Thyroid gland (tissue), 4 donors: ENCODE data around the gene IFIT3. TPM values are rescaled to one million over a fixed set of nuclear protein-coding genes. Genes with fewer than 3 reads are reported as not detected.

Experiments used
- DNase-seq, 2 donors: peaks; one replicate each; pipeline ENCODE4 v3.0.0-alpha.2; 2019
- H3K27ac ChIP-seq, 3 donors: fragments of 200-600 bp; sonication (generic); 1 replicate in 2 of 3; 2 replicates in 1 of 3; pipeline ENCODE4 v1.5.1; 2016 to 2019; ENCODE audit warnings: mild to moderate bottlenecking in 1 of 3, moderate library complexity in 1 of 3
- H3K27me3 ChIP-seq: fragments of 200-600 bp; sonication (generic); one replicate; pipeline ENCODE4 v1.5.1; 2019
- H3K36me3 ChIP-seq, 2 donors: fragments of 200-600 bp; sonication (generic); one replicate each; pipeline ENCODE4 v1.5.1; 2016 to 2019
- H3K4me1 ChIP-seq, 2 donors: fragments of 200-600 bp; sonication (generic); one replicate each; pipeline ENCODE4 v1.5.1; 2017 to 2019
- H3K4me3 ChIP-seq, 3 donors: fragments of 200-600 bp; sonication (generic); replicated peaks in 1 of 3; 1 replicate in 2 of 3; 2 replicates in 1 of 3; pipeline ENCODE4 v1.5.1; 2016; ENCODE audit warnings: mild to moderate bottlenecking in 1 of 3
- H3K9me3 ChIP-seq: fragments of 200-600 bp; sonication (generic); one replicate; pipeline ENCODE4 v1.5.1; 2017
- CTCF ChIP-seq, 6 experiments: fragments of 200-600 bp in 3 of 6; fragments of 450-650 bp in 3 of 6; sonication (generic) in 3 of 6; IDR thresholded peaks; one replicate each; pipeline ENCODE4 v1.5.1; 2016 to 2019; ENCODE audit warnings: antibody characterized with exemption in 6 of 6, mild to moderate bottlenecking in 2 of 6, inconsistent platforms in 1 of 6, moderate library complexity in 1 of 6
- POLR2A ChIP-seq, 2 donors: fragments of 450-650 bp; IDR thresholded peaks; one replicate each; pipeline ENCODE4 v1.6.1; 2017; ENCODE audit warnings: antibody characterized with exemption in 2 of 2, mild to moderate bottlenecking in 2 of 2, moderate library complexity in 1 of 2
- WGBS, 2 donors: methylation state at CpG; one replicate each; pipeline ENCODE4 v1.1.5; 2017; 5-methylcytosine and 5-hydroxymethylcytosine counted together
- intact Hi-C: fragments of 100-400 bp; cut with DNase I; formaldehyde crosslinking; loops from one replicate; pipeline ENCODE4 v1.15.1; 2023
- total RNA-seq, 4 donors: library from RNA; depleted of rRNA; stranded (reverse); fragments of >200 nt; gene quantifications; one replicate each; pipeline ENCODE4 v1.2.3, GENCODE V29; 2016

Gene IFIT3
- total RNA-seq, 4 donors from 2014 or later = 5.9 to 11.4 (median 8.8) TPM

GRCh38 chr10:89304026-89304425 is 23.8 kb upstream of the IFIT3 start:
- H3K4me1 ChIP-seq = peaks cover 17 to 18% of the 10 kb centered on the region in 2 donors
- H3K9me3 ChIP-seq = no peaks in the 10 kb centered on the region
- no peaks in the 10 kb centered on the region for H3K27me3 ChIP-seq
- TF ChIP-seq CTCF (IDR thresholded peaks at IDR 0.05) (no peak), POLR2A (IDR thresholded peaks at IDR 0.05) (no peak)
- 89 to 92% methylated on average over 4 of the region's 4 CpGs for WGBS, 2 donors
- no peak overlapping the region for H3K4me3 ChIP-seq
- H3K27ac ChIP-seq = no peak overlapping the region
- DNase-seq = no peak
- intact Hi-C loops = no loop called here
- peaks cover 5% of the 10 kb centered on the region in 2 donors for H3K36me3 ChIP-seq

- Histone ChIP-seq H3K27ac (no peak overlapping the region), H3K9me3 (no peaks in the 10 kb centered on the region), H3K27me3 (no peaks in the 10 kb centered on the region), H3K4me1 (peaks cover 17 to 18% of the 10 kb centered on the region in 2 donors), H3K36me3 (peaks cover 5% of the 10 kb centered on the region in 2 donors), H3K4me3 (no peak overlapping the region)
- TF ChIP-seq POLR2A (IDR thresholded peaks at IDR 0.05) = no peak
- TF ChIP-seq CTCF (IDR thresholded peaks at IDR 0.05) = no peak
- intact Hi-C loops = no loop called here
- WGBS, 2 donors = 96 to 97% methylated on average over 2 of the region's 2 CpGs
- no peak for DNase-seq
Measured at GRCh38 chr10:89304446-89304845, 23.4 kb upstream of the IFIT3 start.

- intact Hi-C loops = no loop called here
- H3K4me1 ChIP-seq = peaks cover 17 to 18% of the 10 kb centered on the region in 2 donors
- H3K9me3 ChIP-seq = no peaks in the 10 kb centered on the region
- TF ChIP-seq CTCF (IDR thresholded peaks at IDR 0.05) (no peak), POLR2A (IDR thresholded peaks at IDR 0.05) (no peak)
- H3K27ac ChIP-seq = no peak overlapping the region
- H3K36me3 ChIP-seq = peaks cover 5% of the 10 kb centered on the region in 2 donors
- no peak overlapping the region for H3K4me3 ChIP-seq
- no peak for DNase-seq
- H3K27me3 ChIP-seq = no peaks in the 10 kb centered on the region
Measured at GRCh38 chr10:89304925-89305324, 22.9 kb upstream of the IFIT3 start.

GRCh38 chr10:89305766-89306433 is 21.9 kb upstream of the IFIT3 start:
- no peaks in the 10 kb centered on the region for H3K9me3 ChIP-seq
- H3K4me1 ChIP-seq = peaks cover 17% of the 10 kb centered on the region in 2 donors
- H3K36me3 ChIP-seq = peaks cover 5% of the 10 kb centered on the region in 2 donors
- H3K27me3 ChIP-seq = no peaks in the 10 kb centered on the region
- DNase-seq = no peak
- WGBS, 2 donors = 93 to 94% methylated on average over 9 of the region's 9 CpGs
- H3K4me3 ChIP-seq = no peak overlapping the region
- intact Hi-C loops = no loop called here
- H3K27ac ChIP-seq = no peak overlapping the region
- no peak for TF ChIP-seq POLR2A (IDR thresholded peaks at IDR 0.05)
- TF ChIP-seq CTCF (IDR thresholded peaks at IDR 0.05) = no peak

GRCh38 chr10:89306434-89307268 is 21.1 kb upstream of the IFIT3 start:
- intact Hi-C loops = no loop called here
- no peak overlapping the region for H3K27ac ChIP-seq
- WGBS, 2 donors = 90 to 95% methylated on average over 12 to 13 of the region's 13 CpGs

More at GRCh38 chr10:89306434-89307268, 21.1 kb upstream of the IFIT3 start:
- Histone ChIP-seq H3K9me3 (no peaks in the 10 kb centered on the region), H3K4me1 (peaks cover 12% of the 10 kb centered on the region in 2 donors), H3K36me3 (peaks cover 5% of the 10 kb centered on the region in 2 donors), H3K27me3 (no peaks in the 10 kb centered on the region), H3K4me3 (no peak overlapping the region)
- DNase-seq = no peak
- TF ChIP-seq POLR2A (IDR thresholded peaks at IDR 0.05) (no peak), CTCF (IDR thresholded peaks at IDR 0.05) (no peak)
